ENCODE measurements around the gene SEMA3F. TPM values are rescaled to one million over a fixed set of nuclear protein-coding genes. Genes with fewer than 3 reads are reported as not detected.

SEMA3F gene
- total and polyA plus RNA-seq, 4 donors: 0.60 to 4.8 (median 2.1) TPM

DNA sequence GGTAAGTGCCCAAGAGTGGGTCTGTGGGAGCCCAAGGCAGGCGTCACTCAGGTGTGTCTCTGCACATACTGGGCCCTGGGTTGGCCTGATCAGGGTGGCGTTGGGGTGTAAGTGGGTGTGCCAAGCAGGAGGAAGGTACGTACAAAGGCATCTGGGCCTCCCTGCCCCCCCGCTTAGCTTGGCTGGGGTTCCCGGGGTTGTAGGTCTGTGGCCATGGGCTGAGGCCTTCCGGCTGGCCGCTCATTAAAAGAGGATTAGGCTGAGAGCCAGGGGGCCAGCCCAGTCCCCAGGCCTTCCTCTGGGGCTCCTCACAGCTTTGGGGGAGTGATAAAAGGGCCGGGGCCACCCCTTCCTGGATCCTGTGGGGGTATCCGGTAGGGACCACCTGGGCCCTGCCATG, 13.3 kb downstream of the SEMA3F start:
- H3K4me1 ChIP-seq (ENCODE audit: control insufficient read depth in 4 of 4, insufficient read depth in 4 of 4, low read length in 3 of 4): peaks cover 16 to 49% (median 34%) of the 10 kb centered on the region in 4 donors
- no peak overlapping the region for H3K9ac ChIP-seq (ENCODE audit: low read depth in 1 of 2, low read length in 2 of 2)
- no peak overlapping the region for H3K4me3 ChIP-seq (ENCODE audit: low read depth in 1 of 3, low read length in 3 of 3)
- H3K36me3 ChIP-seq (ENCODE audit: control insufficient read depth in 4 of 4, insufficient read depth in 3 of 4, low read depth in 1 of 4, low read length in 3 of 4): no peaks in the 10 kb centered on the region
- H3K27ac ChIP-seq (ENCODE audit: low read depth in 1 of 2, low read length in 2 of 2): peak overlapping the region in 1 of 2 donors; percentile 29
- no peak for DNase-seq (ENCODE audit: low spot score)
- no peaks in the 10 kb centered on the region for H3K9me3 ChIP-seq (ENCODE audit: control insufficient read depth in 4 of 4, low read length in 3 of 4)
- WGBS: 72% methylated on average over 9 of the region's 9 CpGs
- TF ChIP-seq NR2F2 (IDR thresholded peaks at IDR 0.05): peak; percentile 21
- no peak for TF ChIP-seq FOXA2 (IDR thresholded peaks at IDR 0.05)
- TF ChIP-seq, protein P1, sequence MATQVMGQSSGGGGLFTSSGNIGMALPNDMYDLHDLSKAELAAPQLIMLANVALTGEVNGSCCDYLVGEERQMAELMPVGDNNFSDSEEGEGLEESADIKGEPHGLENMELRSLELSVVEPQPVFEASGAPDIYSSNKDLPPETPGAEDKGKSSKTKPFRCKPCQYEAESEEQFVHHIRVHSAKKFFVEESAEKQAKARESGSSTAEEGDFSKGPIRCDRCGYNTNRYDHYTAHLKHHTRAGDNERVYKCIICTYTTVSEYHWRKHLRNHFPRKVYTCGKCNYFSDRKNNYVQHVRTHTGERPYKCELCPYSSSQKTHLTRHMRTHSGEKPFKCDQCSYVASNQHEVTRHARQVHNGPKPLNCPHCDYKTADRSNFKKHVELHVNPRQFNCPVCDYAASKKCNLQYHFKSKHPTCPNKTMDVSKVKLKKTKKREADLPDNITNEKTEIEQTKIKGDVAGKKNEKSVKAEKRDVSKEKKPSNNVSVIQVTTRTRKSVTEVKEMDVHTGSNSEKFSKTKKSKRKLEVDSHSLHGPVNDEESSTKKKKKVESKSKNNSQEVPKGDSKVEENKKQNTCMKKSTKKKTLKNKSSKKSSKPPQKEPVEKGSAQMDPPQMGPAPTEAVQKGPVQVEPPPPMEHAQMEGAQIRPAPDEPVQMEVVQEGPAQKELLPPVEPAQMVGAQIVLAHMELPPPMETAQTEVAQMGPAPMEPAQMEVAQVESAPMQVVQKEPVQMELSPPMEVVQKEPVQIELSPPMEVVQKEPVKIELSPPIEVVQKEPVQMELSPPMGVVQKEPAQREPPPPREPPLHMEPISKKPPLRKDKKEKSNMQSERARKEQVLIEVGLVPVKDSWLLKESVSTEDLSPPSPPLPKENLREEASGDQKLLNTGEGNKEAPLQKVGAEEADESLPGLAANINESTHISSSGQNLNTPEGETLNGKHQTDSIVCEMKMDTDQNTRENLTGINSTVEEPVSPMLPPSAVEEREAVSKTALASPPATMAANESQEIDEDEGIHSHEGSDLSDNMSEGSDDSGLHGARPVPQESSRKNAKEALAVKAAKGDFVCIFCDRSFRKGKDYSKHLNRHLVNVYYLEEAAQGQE (IDR thresholded peaks at IDR 0.05): no peak
- TF ChIP-seq JUND (IDR thresholded peaks at IDR 0.05): no peak
- TF ChIP-seq, protein P2, sequence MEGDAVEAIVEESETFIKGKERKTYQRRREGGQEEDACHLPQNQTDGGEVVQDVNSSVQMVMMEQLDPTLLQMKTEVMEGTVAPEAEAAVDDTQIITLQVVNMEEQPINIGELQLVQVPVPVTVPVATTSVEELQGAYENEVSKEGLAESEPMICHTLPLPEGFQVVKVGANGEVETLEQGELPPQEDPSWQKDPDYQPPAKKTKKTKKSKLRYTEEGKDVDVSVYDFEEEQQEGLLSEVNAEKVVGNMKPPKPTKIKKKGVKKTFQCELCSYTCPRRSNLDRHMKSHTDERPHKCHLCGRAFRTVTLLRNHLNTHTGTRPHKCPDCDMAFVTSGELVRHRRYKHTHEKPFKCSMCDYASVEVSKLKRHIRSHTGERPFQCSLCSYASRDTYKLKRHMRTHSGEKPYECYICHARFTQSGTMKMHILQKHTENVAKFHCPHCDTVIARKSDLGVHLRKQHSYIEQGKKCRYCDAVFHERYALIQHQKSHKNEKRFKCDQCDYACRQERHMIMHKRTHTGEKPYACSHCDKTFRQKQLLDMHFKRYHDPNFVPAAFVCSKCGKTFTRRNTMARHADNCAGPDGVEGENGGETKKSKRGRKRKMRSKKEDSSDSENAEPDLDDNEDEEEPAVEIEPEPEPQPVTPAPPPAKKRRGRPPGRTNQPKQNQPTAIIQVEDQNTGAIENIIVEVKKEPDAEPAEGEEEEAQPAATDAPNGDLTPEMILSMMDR (IDR thresholded peaks at IDR 0.05; ENCODE audit: low read depth, low read length, missing input control): no peak
- no peak for TF ChIP-seq TAF1 (conservative IDR thresholded peaks at IDR 0.05)
- H3K27me3 ChIP-seq (ENCODE audit: control insufficient read depth in 4 of 4, insufficient read depth in 4 of 4, low read length in 3 of 4): no peaks in the 10 kb centered on the region

DNA sequence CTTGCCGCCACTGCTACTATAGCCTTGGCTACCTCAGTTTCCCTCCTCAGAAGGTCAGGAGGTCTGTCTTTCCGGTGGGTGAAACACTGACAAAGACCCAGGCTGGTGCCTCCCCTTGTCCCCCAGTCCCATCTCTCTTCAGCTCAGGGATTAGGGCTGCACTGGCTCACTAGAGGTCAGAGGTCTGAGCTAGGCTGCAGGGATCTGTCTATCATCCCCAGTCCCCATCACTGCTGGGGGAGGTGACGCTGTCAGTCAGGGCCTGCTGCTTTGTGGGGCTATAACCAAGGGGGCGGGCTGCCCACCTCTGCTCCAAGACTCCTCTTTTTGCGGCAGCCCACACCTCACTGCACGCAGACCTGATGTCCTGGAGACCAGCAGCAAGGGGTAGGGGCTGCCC, 13.7 kb downstream of the SEMA3F start:
- H3K9ac ChIP-seq (ENCODE audit: low read depth in 1 of 2, low read length in 2 of 2): no peak overlapping the region
- H3K36me3 ChIP-seq (ENCODE audit: control insufficient read depth in 4 of 4, insufficient read depth in 3 of 4, low read depth in 1 of 4, low read length in 3 of 4): no peaks in the 10 kb centered on the region
- TF ChIP-seq SP1 (IDR thresholded peaks at IDR 0.05) (no peak), HNF4G (IDR thresholded peaks at IDR 0.05) (no peak), EGR1 (IDR thresholded peaks at IDR 0.05; ENCODE audit: low read depth in 2 of 2) (no peak), JUND (IDR thresholded peaks at IDR 0.05) (no peak), RAD21 (IDR thresholded peaks at IDR 0.05) (no peak), RXRA (IDR thresholded peaks at IDR 0.05) (no peak), GABPA (IDR thresholded peaks at IDR 0.05 in 1 of 2, conservative IDR thresholded peaks at IDR 0.05 in 1 of 2) (no peak), HNF4A (conservative IDR thresholded peaks at IDR 0.05) (no peak)
- TF ChIP-seq, protein P3, sequence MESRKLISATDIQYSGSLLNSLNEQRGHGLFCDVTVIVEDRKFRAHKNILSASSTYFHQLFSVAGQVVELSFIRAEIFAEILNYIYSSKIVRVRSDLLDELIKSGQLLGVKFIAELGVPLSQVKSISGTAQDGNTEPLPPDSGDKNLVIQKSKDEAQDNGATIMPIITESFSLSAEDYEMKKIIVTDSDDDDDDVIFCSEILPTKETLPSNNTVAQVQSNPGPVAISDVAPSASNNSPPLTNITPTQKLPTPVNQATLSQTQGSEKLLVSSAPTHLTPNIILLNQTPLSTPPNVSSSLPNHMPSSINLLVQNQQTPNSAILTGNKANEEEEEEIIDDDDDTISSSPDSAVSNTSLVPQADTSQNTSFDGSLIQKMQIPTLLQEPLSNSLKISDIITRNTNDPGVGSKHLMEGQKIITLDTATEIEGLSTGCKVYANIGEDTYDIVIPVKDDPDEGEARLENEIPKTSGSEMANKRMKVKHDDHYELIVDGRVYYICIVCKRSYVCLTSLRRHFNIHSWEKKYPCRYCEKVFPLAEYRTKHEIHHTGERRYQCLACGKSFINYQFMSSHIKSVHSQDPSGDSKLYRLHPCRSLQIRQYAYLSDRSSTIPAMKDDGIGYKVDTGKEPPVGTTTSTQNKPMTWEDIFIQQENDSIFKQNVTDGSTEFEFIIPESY (IDR thresholded peaks at IDR 0.05): no peak
- TF ChIP-seq, protein P4, sequence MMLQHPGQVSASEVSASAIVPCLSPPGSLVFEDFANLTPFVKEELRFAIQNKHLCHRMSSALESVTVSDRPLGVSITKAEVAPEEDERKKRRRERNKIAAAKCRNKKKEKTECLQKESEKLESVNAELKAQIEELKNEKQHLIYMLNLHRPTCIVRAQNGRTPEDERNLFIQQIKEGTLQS (IDR thresholded peaks at IDR 0.05): no peak
- H3K4me1 ChIP-seq (ENCODE audit: control insufficient read depth in 4 of 4, insufficient read depth in 4 of 4, low read length in 3 of 4): peaks cover 13 to 45% (median 30%) of the 10 kb centered on the region in 4 donors
- H3K27me3 ChIP-seq (ENCODE audit: control insufficient read depth in 4 of 4, insufficient read depth in 4 of 4, low read length in 3 of 4): no peaks in the 10 kb centered on the region
- H3K4me3 ChIP-seq (ENCODE audit: low read depth in 1 of 3, low read length in 3 of 3): no peak overlapping the region
- H3K27ac ChIP-seq (ENCODE audit: low read depth in 1 of 2, low read length in 2 of 2): peak overlapping the region; percentile 25 to 29
- no peak for DNase-seq (ENCODE audit: low spot score)
- 89% methylated on average over 6 of the region's 6 CpGs for WGBS
- H3K9me3 ChIP-seq (ENCODE audit: control insufficient read depth in 4 of 4, low read length in 3 of 4): no peaks in the 10 kb centered on the region

Data from liver (tissue), 9 donors.